ENCODE measurements around the gene PDCD1LG2. TPM values are rescaled to one million over a fixed set of nuclear protein-coding genes. Genes with fewer than 3 reads are reported as not detected.

Gene PDCD1LG2
- polyA plus RNA-seq, 3 donors = 0.16 to 0.41 (median 0.17) TPM

DNA sequence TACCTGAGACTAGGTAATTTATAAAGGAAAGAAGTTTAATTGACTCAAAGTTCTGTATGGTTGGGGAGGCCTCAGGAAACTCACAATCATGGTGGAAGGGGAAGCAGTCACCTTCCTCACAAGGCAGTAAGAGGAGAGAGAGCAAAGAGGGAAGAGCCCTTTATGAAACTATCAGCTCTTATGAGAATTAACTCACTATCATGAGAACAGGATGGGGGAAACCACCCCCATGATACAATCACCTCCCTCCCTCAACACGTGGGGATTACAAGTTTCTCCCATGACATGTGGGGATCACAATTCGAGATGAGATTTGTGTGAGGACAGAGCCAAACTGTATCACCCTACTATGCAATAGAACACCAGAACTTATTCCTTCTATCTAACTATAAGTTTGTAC is 32.1 kb upstream of the PDCD1LG2 start:
- Histone ChIP-seq H3K36me3 (replicated peaks in 1 of 2; ENCODE audit: control insufficient read depth in 1 of 2, insufficient read depth in 2 of 2, low read length in 2 of 2) (no peaks in the 10 kb centered on the region), H3K4me1 (ENCODE audit: control insufficient read depth in 1 of 2, insufficient read depth in 2 of 2, low read length in 2 of 2) (peaks cover 2 to 10% of the 10 kb centered on the region in 2 donors), H3K9me3 (replicated peaks in 1 of 2; ENCODE audit: control insufficient read depth in 1 of 2, insufficient read depth in 1 of 2, low read length in 2 of 2) (no peaks in the 10 kb centered on the region), H3K9ac (ENCODE audit: insufficient read depth, low read length, poor library complexity, severe bottlenecking) (no peak overlapping the region), H3K4me2 (replicated peaks; ENCODE audit: extremely low read depth, low read length, poor library complexity, severe bottlenecking) (no peak overlapping the region), H3K4me3 (replicated peaks in 1 of 3; ENCODE audit: low read depth in 2 of 3, low read length in 3 of 3) (no peak overlapping the region), H4K20me1 (ENCODE audit: insufficient read depth, low read length) (no peaks in the 10 kb centered on the region), H2AFZ (ENCODE audit: insufficient read depth, low read depth, low read length, poor library complexity, severe bottlenecking) (no peak overlapping the region), H3K27ac (ENCODE audit: low read depth in 1 of 2, low read length in 2 of 2) (no peak overlapping the region), H3K27me3 (ENCODE audit: control insufficient read depth in 2 of 2, insufficient read depth in 2 of 2, low read length in 2 of 2) (no peaks in the 10 kb centered on the region), H3K79me2 (ENCODE audit: insufficient read depth, low read length) (no peaks in the 10 kb centered on the region)
- peaks cover 0 to 14% (median 4%) of the 10 kb centered on the region in 7 donors for H3K9me3 Mint-ChIP-seq
- H3K27ac Mint-ChIP-seq = peak overlapping the region in 3 of 7 donors; percentile 21 to 41 (median 26)
- peaks cover 21% of the 10 kb centered on the region for H3K4me1 Mint-ChIP-seq
- intact Hi-C loops (cut with micrococcal nuclease) = no loop called here
- H3K4me3 Mint-ChIP-seq = peak overlapping the region in 1 of 2 donors; percentile 27
- H3K27me3 Mint-ChIP-seq (ENCODE audit: low read depth in 3 of 3) = peaks cover 0 to 1% (median 0%) of the 10 kb centered on the region in 3 donors
- no peaks in the 10 kb centered on the region for H3K36me3 Mint-ChIP-seq
- WGBS (ENCODE audit: insufficient coverage) = 100% methylated on average over 1 of the region's 2 CpGs
- DNase-seq = peak; percentile 10 to 77 (median 39)
- TF ChIP-seq, protein P1, sequence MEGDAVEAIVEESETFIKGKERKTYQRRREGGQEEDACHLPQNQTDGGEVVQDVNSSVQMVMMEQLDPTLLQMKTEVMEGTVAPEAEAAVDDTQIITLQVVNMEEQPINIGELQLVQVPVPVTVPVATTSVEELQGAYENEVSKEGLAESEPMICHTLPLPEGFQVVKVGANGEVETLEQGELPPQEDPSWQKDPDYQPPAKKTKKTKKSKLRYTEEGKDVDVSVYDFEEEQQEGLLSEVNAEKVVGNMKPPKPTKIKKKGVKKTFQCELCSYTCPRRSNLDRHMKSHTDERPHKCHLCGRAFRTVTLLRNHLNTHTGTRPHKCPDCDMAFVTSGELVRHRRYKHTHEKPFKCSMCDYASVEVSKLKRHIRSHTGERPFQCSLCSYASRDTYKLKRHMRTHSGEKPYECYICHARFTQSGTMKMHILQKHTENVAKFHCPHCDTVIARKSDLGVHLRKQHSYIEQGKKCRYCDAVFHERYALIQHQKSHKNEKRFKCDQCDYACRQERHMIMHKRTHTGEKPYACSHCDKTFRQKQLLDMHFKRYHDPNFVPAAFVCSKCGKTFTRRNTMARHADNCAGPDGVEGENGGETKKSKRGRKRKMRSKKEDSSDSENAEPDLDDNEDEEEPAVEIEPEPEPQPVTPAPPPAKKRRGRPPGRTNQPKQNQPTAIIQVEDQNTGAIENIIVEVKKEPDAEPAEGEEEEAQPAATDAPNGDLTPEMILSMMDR (IDR thresholded peaks at IDR 0.05) = no peak

DNA sequence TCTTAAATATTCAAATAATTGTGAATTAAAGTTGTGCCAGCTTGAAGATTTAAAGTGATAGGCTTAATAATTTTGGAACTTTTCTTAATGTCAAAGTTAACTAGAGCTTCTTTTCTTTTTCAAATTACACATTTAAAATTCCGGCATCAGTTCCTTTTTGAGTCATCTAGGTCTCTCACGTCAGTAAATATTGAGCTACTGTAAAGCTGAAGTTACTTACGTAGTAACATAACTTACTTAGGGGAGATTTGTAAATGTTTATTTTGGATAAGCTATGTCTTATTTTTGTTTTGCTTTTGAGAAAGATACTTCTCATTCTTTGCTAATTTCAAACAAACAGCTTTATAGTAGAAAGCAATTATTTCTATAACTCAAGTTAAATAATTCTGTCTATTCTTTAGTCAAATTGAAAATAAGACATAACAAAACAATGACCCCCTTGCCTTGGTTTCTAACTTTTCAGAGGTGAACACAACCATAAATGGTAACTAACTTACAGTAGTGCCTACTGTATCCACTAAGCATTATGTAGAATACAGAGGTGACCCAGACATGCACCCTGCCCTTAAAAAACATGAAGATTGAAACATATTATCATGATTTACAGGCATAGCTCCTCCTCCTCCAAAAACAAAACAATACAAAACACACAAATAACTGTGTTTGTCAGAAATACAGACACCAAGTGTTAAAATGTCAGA is 30.2 kb upstream of the PDCD1LG2 start:
- Histone ChIP-seq H4K20me1 (ENCODE audit: insufficient read depth, low read length) (no peaks in the 10 kb centered on the region), H3K9me3 (replicated peaks in 1 of 2; ENCODE audit: control insufficient read depth in 1 of 2, insufficient read depth in 1 of 2, low read length in 2 of 2) (no peaks in the 10 kb centered on the region), H3K9ac (ENCODE audit: insufficient read depth, low read length, poor library complexity, severe bottlenecking) (no peak overlapping the region), H3K27ac (ENCODE audit: low read depth in 1 of 2, low read length in 2 of 2) (no peak overlapping the region), H2AFZ (ENCODE audit: insufficient read depth, low read depth, low read length, poor library complexity, severe bottlenecking) (no peak overlapping the region), H3K4me3 (replicated peaks in 1 of 3; ENCODE audit: low read depth in 2 of 3, low read length in 3 of 3) (no peak overlapping the region), H3K27me3 (ENCODE audit: control insufficient read depth in 2 of 2, insufficient read depth in 2 of 2, low read length in 2 of 2) (no peaks in the 10 kb centered on the region), H3K4me2 (replicated peaks; ENCODE audit: extremely low read depth, low read length, poor library complexity, severe bottlenecking) (no peak overlapping the region), H3K4me1 (ENCODE audit: control insufficient read depth in 1 of 2, insufficient read depth in 2 of 2, low read length in 2 of 2) (peaks cover 2 to 10% of the 10 kb centered on the region in 2 donors), H3K36me3 (replicated peaks in 1 of 2; ENCODE audit: control insufficient read depth in 1 of 2, insufficient read depth in 2 of 2, low read length in 2 of 2) (no peaks in the 10 kb centered on the region), H3K79me2 (ENCODE audit: insufficient read depth, low read length) (no peaks in the 10 kb centered on the region)
- Mint-ChIP-seq H3K27ac (no peak overlapping the region), H3K36me3 (no peaks in the 10 kb centered on the region), H3K4me1 (peaks cover 17% of the 10 kb centered on the region), H3K4me3 (no peak overlapping the region), H3K9me3 (peaks cover 0 to 14% (median 4%) of the 10 kb centered on the region in 7 donors), H3K27me3 (ENCODE audit: low read depth in 3 of 3) (peaks cover 0 to 1% (median 0%) of the 10 kb centered on the region in 3 donors)
- intact Hi-C loops (cut with micrococcal nuclease) = no loop called here
- TF ChIP-seq, protein P1 (IDR thresholded peaks at IDR 0.05) = no peak
- no peak for DNase-seq
- WGBS (ENCODE audit: insufficient coverage) = no CpG with 5 or more reads among the region's 3 CpGs
